HepG2 (cell line): ENCODE results near the gene CIBAR2. TPM values are rescaled to one million over a fixed set of nuclear protein-coding genes. Genes with fewer than 3 reads are reported as not detected.

Source experiments
- ATF3 ChIP-seq: sonication (generic); formaldehyde crosslinking; IDR thresholded peaks from 2 replicates; pipeline ENCODE4 v1.4.0; 2020; ENCODE audit warnings: missing genetic modification reagents
- CCDC6 ChIP-seq: sonication (generic); formaldehyde crosslinking; IDR thresholded peaks from 2 replicates; pipeline ENCODE4 v1.8.1; 2022; ENCODE audit warnings: mild to moderate bottlenecking, missing genetic modification reagents, moderate library complexity
- HNF1A ChIP-seq, 2 experiments: sonication (generic) in 1 of 2; formaldehyde crosslinking in 1 of 2; IDR thresholded peaks; 2 replicates each; pipeline versions ENCODE4 v1.4.0 to v1.6.1; 2016 to 2020; ENCODE audit warnings: borderline replicate concordance in 1 of 2, low read depth in 1 of 2, mild to moderate bottlenecking in 1 of 2, missing genetic modification reagents in 1 of 2
- HNF4A ChIP-seq: sonication (generic); formaldehyde crosslinking; IDR thresholded peaks from 2 replicates; pipeline ENCODE4 v1.4.0; 2020; ENCODE audit warnings: missing genetic modification reagents
- KDM2A ChIP-seq: sonication (generic); formaldehyde crosslinking; IDR thresholded peaks from 2 replicates; pipeline ENCODE4 v1.4.0; 2020; ENCODE audit warnings: low read depth, missing genetic modification reagents, borderline replicate concordance
- MBD4 ChIP-seq: IDR thresholded peaks from 2 replicates; pipeline ENCODE4 v1.6.1; 2012; ENCODE audit warnings: low read length, inconsistent platforms, borderline replicate concordance
- MIXL1 ChIP-seq: IDR thresholded peaks from 2 replicates; pipeline ENCODE4 v1.6.1; 2016
- NFKBIZ ChIP-seq: IDR thresholded peaks from 2 replicates; pipeline ENCODE4 v1.6.1; 2018; ENCODE audit warnings: missing genetic modification reagents, missing compliant biosample characterization
- SAP130 ChIP-seq: IDR thresholded peaks from 2 replicates; pipeline ENCODE4 v1.6.1; 2016; ENCODE audit warnings: low read depth
- ZFP36 ChIP-seq: fragments of 150-350 bp; IDR thresholded peaks from 2 replicates; pipeline ENCODE4 v1.6.1; 2018; ENCODE audit warnings: borderline replicate concordance, low read length, low read depth; ENCODE audit not compliant: partially characterized antibody
- ZHX2 ChIP-seq, 2 experiments: sonication (generic) in 1 of 2; formaldehyde crosslinking in 1 of 2; IDR thresholded peaks; 2 replicates each; pipeline versions ENCODE4 v1.6.1 to v1.9.0; 2014 to 2022; ENCODE audit warnings: antibody characterized with exemption in 1 of 2, borderline replicate concordance in 1 of 2, inconsistent platforms in 1 of 2, low read depth in 1 of 2, missing genetic modification reagents in 1 of 2
- ZNF24 ChIP-seq: fragments of 450-650 bp; IDR thresholded peaks from 2 replicates; pipeline ENCODE4 v1.6.1; 2017; ENCODE audit warnings: antibody characterized with exemption, mild to moderate bottlenecking
- ZNF329 ChIP-seq: sonication (generic); formaldehyde crosslinking; IDR thresholded peaks from 2 replicates; pipeline ENCODE4 v1.9.0; 2021; ENCODE audit warnings: low read depth, mild to moderate bottlenecking, missing genetic modification reagents
- ZNF431 ChIP-seq: sonication (generic); formaldehyde crosslinking; IDR thresholded peaks from 2 replicates; pipeline ENCODE4 v1.9.0; 2022; ENCODE audit warnings: missing genetic modification reagents, low read depth, mild to moderate bottlenecking, borderline replicate concordance
- ZNF513 ChIP-seq: sonication (generic); formaldehyde crosslinking; conservative IDR thresholded peaks from 2 replicates; pipeline ENCODE4 v1.5.0; 2020; ENCODE audit warnings: missing genetic modification reagents
- ZNF616 ChIP-seq: sonication (generic); formaldehyde crosslinking; IDR thresholded peaks from 2 replicates; pipeline ENCODE4 v1.5.0; 2020; ENCODE audit warnings: low read depth, mild to moderate bottlenecking, missing genetic modification reagents
- ZNF619 ChIP-seq: sonication (generic); formaldehyde crosslinking; IDR thresholded peaks from 2 replicates; pipeline ENCODE4 v1.4.0; 2020; ENCODE audit warnings: mild to moderate bottlenecking, missing genetic modification reagents
- ZNF652 ChIP-seq: IDR thresholded peaks from 2 replicates; pipeline ENCODE4 v1.6.1; 2016; ENCODE audit warnings: low read depth, borderline replicate concordance
- polyA plus RNA-seq, 8 experiments: library from polyadenylated mRNA; depleted of rRNA in 3 of 8; stranded (reverse) in 7 of 8; unstranded in 1 of 8; fragments of >200 nt; fragmentation: Illumina TruSeq in 4 of 8; extraction: Trizol in 4 of 8; gene quantifications; 2 replicates each; pipeline versions ENCODE4 v1.2.1 to v1.2.3, GENCODE V29; 2011 to 2016; ENCODE audit warnings: low read depth in 4 of 8, missing spikeins in 1 of 8, mixed read lengths in 1 of 8; ENCODE audit not compliant: insufficient read depth in 1 of 8
- total RNA-seq, 5 experiments: library from RNA; depleted of rRNA; stranded (reverse); fragments of >200 nt; fragmentation: Illumina TruSeq; extraction: Trizol; gene quantifications; 2 replicates each; pipeline ENCODE4 v1.2.3, GENCODE V29; 2016; ENCODE audit warnings: low read depth in 1 of 5

The CIBAR2 gene
- total and polyA plus RNA-seq, 2 of the 13 experiments (the other 11 are each of a cell fraction or from before 2014, with no cell fraction given), result not detected

GRCh38 chr16:85142771-85143211 lies 30.5 kb upstream of the CIBAR2 start (continued):
- TF ChIP-seq ZHX2 (IDR thresholded peaks at IDR 0.05; ENCODE audit: low read depth) (no peak), ZHX2 (CRISPR knock-in tag; IDR thresholded peaks at IDR 0.05; ENCODE audit: borderline replicate concordance) (no peak), ZNF513 (CRISPR knock-in tag) (no peak), SAP130 (peak; percentile 44; the same call in 1 of the 2 replicates), MBD4 (no peak), MIXL1 (CRISPR knock-in tag) (no peak), ZNF24 (no peak), ZNF619 (CRISPR knock-in tag) (no peak), NFKBIZ (CRISPR knock-in tag) (no peak), CCDC6 (CRISPR knock-in tag) (no peak), KDM2A (CRISPR knock-in tag) (0 out of 2 replicates have a peak, but pooled peaks have one; percentile 30), HNF1A (IDR thresholded peaks at IDR 0.05; ENCODE audit: low read depth) (no peak), HNF1A (CRISPR knock-in tag; IDR thresholded peaks at IDR 0.05; ENCODE audit: borderline replicate concordance) (no peak), HNF4A (CRISPR knock-in tag) (no peak), ZFP36 (no peak), ZNF652 (no peak), ZNF329 (CRISPR knock-in tag) (no peak), ZNF431 (CRISPR knock-in tag) (no peak), ATF3 (CRISPR knock-in tag) (no peak), ZNF616 (CRISPR knock-in tag) (peak; percentile 82; the same call in 1 of the 2 replicates)
